HepG2 (cell line): ENCODE results near the gene SPRYD4. TPM values are rescaled to one million over a fixed set of nuclear protein-coding genes. Genes with fewer than 3 reads are reported as not detected.
A peak's percentile ranks its signal among the peaks of the same experiment; 100 is the strongest.

Source experiments
- BCLAF1 ChIP-seq: fragments of 450-650 bp; IDR thresholded peaks from 2 replicates; pipeline ENCODE4 v1.6.1; 2017; ENCODE audit warnings: mild to moderate bottlenecking
- DPF2 ChIP-seq: sonication (generic); formaldehyde crosslinking; IDR thresholded peaks from 2 replicates; pipeline ENCODE4 v1.4.0; 2020; ENCODE audit warnings: mild to moderate bottlenecking, low read depth, missing genetic modification reagents, borderline replicate concordance
- ELF3 ChIP-seq: IDR thresholded peaks from 2 replicates; pipeline ENCODE4 v1.6.1; 2016; ENCODE audit warnings: missing genetic modification reagents, missing compliant biosample characterization
- NR3C1 ChIP-seq: sonication (generic); formaldehyde crosslinking; IDR thresholded peaks from 2 replicates; pipeline ENCODE4 v1.4.0; 2020; ENCODE audit warnings: missing genetic modification reagents
- PAXIP1 ChIP-seq: sonication (generic); formaldehyde crosslinking; conservative IDR thresholded peaks from 2 replicates; pipeline ENCODE4 v1.4.0; 2020; ENCODE audit warnings: mild to moderate bottlenecking, missing genetic modification reagents, moderate library complexity
- SNAI1 ChIP-seq: sonication (generic); formaldehyde crosslinking; IDR thresholded peaks from 2 replicates; pipeline ENCODE4 v1.5.0; 2020; ENCODE audit warnings: mild to moderate bottlenecking, missing genetic modification reagents, borderline replicate concordance
- ZBTB7A ChIP-seq: sonication (generic); formaldehyde crosslinking; IDR thresholded peaks from 2 replicates; pipeline ENCODE4 v1.8.0; 2022; ENCODE audit warnings: mild to moderate bottlenecking, missing genetic modification reagents
- ZNF143 ChIP-seq: sonication (generic); formaldehyde crosslinking; IDR thresholded peaks from 2 replicates; pipeline ENCODE4 v1.4.0; 2020; ENCODE audit warnings: missing genetic modification reagents
- ZNF296 ChIP-seq: sonication (generic); formaldehyde crosslinking; conservative IDR thresholded peaks from 2 replicates; pipeline ENCODE4 v1.5.0; 2020; ENCODE audit warnings: mild to moderate bottlenecking, missing genetic modification reagents
- ZNF670 ChIP-seq: sonication (generic); formaldehyde crosslinking; IDR thresholded peaks from 2 replicates; pipeline ENCODE4 v1.8.0; 2022; ENCODE audit warnings: mild to moderate bottlenecking, missing genetic modification reagents, borderline replicate concordance
- ZNF704 ChIP-seq: sonication (generic); formaldehyde crosslinking; IDR thresholded peaks from 2 replicates; pipeline ENCODE4 v1.8.1; 2023; ENCODE audit warnings: mild to moderate bottlenecking, inconsistent platforms, moderate library complexity, missing genetic modification reagents, borderline replicate concordance
- polyA plus RNA-seq, 8 experiments: library from polyadenylated mRNA; depleted of rRNA in 3 of 8; stranded (reverse) in 7 of 8; unstranded in 1 of 8; fragments of >200 nt; fragmentation: Illumina TruSeq in 4 of 8; extraction: Trizol in 4 of 8; gene quantifications; 2 replicates each; pipeline versions ENCODE4 v1.2.1 to v1.2.3, GENCODE V29; 2011 to 2016; ENCODE audit warnings: low read depth in 4 of 8, missing spikeins in 1 of 8, mixed read lengths in 1 of 8; ENCODE audit not compliant: insufficient read depth in 1 of 8
- total RNA-seq, 5 experiments: library from RNA; depleted of rRNA; stranded (reverse); fragments of >200 nt; fragmentation: Illumina TruSeq; extraction: Trizol; gene quantifications; 2 replicates each; pipeline ENCODE4 v1.2.3, GENCODE V29; 2016; ENCODE audit warnings: low read depth in 1 of 5
- TF ChIP-seq, protein P1 (sequence below): IDR thresholded peaks from 2 replicates; pipeline ENCODE4 v1.6.1; 2016; ENCODE audit warnings: missing compliant biosample characterization, missing genetic modification reagents, borderline replicate concordance
- TF ChIP-seq, protein P2 (sequence below): sonication (generic); formaldehyde crosslinking; IDR thresholded peaks from 2 replicates; pipeline ENCODE4 v1.5.1; 2020; ENCODE audit warnings: mild to moderate bottlenecking, missing genetic modification reagents, moderate library complexity
- TF ChIP-seq, protein P3 (sequence below): IDR thresholded peaks from 2 replicates; pipeline ENCODE4 v1.6.1; 2016; ENCODE audit warnings: low read depth, borderline replicate concordance
- TF ChIP-seq, protein P4 (sequence below): IDR thresholded peaks from 2 replicates; pipeline ENCODE4 v1.6.1; 2016; ENCODE audit warnings: missing compliant biosample characterization, missing genetic modification reagents, borderline replicate concordance

The SPRYD4 gene
- total and polyA plus RNA-seq, 2 of the 13 experiments (the other 11 are each of a cell fraction or from before 2014, with no cell fraction given) = 3.9 to 4.5 TPM

- TF ChIP-seq BCLAF1 (no peak), PAXIP1 (CRISPR knock-in tag) (peak; percentile 48; the same call in 1 of the 2 replicates), SNAI1 (no peak), ZNF143 (CRISPR knock-in tag) (0 out of 2 replicates have a peak, but pooled peaks have one; percentile 39), ELF3 (CRISPR knock-in tag) (peak; percentile 80), NR3C1 (no peak), ZNF670 (CRISPR knock-in tag) (peak; percentile 72; the same call in 1 of the 2 replicates), ZNF296 (no peak), ZBTB7A (CRISPR knock-in tag) (peak; percentile 68; the same call in 1 of the 2 replicates), ZNF704 (CRISPR knock-in tag) (peak; percentile 52; the same call in 1 of the 2 replicates), DPF2 (CRISPR knock-in tag) (no peak)
- TF ChIP-seq, protein P1, sequence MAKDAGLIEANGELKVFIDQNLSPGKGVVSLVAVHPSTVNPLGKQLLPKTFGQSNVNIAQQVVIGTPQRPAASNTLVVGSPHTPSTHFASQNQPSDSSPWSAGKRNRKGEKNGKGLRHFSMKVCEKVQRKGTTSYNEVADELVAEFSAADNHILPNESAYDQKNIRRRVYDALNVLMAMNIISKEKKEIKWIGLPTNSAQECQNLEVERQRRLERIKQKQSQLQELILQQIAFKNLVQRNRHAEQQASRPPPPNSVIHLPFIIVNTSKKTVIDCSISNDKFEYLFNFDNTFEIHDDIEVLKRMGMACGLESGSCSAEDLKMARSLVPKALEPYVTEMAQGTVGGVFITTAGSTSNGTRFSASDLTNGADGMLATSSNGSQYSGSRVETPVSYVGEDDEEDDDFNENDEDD = peak; percentile 97
- TF ChIP-seq, protein P2, sequence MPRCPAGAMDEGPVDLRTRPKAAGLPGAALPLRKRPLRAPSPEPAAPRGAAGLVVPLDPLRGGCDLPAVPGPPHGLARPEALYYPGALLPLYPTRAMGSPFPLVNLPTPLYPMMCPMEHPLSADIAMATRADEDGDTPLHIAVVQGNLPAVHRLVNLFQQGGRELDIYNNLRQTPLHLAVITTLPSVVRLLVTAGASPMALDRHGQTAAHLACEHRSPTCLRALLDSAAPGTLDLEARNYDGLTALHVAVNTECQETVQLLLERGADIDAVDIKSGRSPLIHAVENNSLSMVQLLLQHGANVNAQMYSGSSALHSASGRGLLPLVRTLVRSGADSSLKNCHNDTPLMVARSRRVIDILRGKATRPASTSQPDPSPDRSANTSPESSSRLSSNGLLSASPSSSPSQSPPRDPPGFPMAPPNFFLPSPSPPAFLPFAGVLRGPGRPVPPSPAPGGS (CRISPR knock-in tag) = peak; percentile 90
- TF ChIP-seq, protein P3, sequence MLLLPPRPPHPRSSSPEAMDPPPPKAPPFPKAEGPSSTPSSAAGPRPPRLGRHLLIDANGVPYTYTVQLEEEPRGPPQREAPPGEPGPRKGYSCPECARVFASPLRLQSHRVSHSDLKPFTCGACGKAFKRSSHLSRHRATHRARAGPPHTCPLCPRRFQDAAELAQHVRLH (CRISPR knock-in tag) = peak; percentile 94
- TF ChIP-seq, protein P4, sequence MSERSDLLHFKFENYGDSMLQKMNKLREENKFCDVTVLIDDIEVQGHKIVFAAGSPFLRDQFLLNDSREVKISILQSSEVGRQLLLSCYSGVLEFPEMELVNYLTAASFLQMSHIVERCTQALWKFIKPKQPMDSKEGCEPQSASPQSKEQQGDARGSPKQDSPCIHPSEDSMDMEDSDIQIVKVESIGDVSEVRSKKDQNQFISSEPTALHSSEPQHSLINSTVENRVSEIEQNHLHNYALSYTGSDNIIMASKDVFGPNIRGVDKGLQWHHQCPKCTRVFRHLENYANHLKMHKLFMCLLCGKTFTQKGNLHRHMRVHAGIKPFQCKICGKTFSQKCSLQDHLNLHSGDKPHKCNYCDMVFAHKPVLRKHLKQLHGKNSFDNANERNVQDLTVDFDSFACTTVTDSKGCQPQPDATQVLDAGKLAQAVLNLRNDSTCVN = peak; percentile 89
Observed at GRCh38 chr12:56468216-56469006, at the start of gene SPRYD4 (continued).
